ENCODE measurements around the gene HPX.

DNA sequence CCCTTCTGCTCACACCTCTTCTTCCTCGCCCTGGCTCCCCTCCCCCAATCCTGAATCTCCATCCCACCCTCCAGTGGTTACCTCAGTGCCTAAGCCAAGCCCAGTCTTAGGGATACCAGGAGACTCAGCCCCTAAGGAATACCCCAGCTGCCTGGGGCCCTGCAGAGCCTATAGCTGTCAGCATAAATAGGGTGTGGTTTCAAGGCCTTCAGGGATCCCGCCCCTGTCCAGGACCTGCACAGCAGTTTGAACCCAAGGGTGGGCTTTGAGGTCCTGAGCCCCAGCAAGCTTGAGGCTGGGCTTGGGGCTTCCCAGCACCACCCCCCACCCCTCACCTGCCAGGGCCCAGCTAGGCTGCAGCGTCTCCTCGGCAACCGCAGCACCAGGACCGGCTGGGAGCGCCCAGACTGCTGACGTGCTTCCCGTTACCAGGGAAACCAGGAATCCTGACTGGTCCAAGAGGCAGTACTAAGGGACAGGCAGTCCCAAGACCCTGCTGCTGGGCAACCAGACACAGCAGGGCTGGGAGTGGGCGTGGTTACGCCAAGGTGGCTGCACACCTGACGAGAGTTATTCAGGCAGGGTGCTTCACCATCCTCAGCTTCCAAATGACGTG lies 35.6 kb downstream of the HPX start:
- no peak for TF ChIP-seq CTCF (IDR thresholded peaks at IDR 0.05)
- TF ChIP-seq POLR2A (IDR thresholded peaks at IDR 0.05): no peak

Data from thyroid gland (tissue), 4 donors.